ENCODE results near the gene RIPOR3.
"Not testable (repeated sequence)": the region's sequence is repeated elsewhere in the genome, so short reads cannot be mapped to it uniquely, and the experiment has no call there.

The RIPOR3 gene

DNA sequence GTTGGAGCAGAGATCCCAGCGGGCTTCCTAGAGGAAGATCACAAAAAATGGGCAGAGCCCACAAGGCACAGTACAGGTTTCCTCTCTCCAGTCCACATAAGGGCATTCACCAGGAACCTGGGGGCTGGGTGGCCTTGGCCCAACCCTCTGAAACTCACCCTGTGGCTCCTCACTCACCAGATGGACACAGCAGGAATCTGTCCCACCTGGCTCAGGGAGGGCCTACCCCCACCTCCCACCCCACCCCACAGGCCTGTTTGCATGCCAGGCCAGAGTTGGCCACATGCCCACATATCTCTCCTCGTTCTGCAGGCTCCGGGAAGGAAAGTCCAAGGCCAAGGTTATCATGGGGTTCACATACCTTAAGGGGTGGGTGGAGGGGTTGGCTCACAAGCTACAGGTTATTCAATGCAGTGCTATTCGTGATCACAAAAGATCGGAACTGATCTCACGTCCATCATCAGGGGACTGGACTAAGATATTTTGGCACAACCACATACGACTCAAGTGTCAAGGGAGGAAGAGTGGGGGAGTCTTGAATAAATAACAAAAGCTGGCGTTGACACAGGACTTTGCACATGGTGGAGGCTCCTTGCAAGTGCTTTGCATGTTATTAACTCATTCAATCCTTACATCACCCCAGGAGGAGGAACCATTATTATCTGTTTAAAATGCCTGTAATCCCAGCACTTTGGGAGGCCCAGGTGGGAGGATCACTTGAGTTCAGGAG lies 13.0 kb downstream of the RIPOR3 start:
- Histone ChIP-seq H4K20me1 (ENCODE audit: insufficient read depth, low read length) (no peaks in the 10 kb centered on the region), H3K79me2 (ENCODE audit: low read length) (no peaks in the 10 kb centered on the region), H3K27ac (ENCODE audit: low read length) (no peak overlapping the region), H3K4me3 (ENCODE audit: low read length) (no peak overlapping the region), H3K4me2 (ENCODE audit: low read length) (no peak overlapping the region), H3K4me1 (ENCODE audit: low read length) (no peaks in the 10 kb centered on the region), H3K9ac (ENCODE audit: low read length) (no peak overlapping the region), H2AFZ (ENCODE audit: low read depth, low read length) (no peak overlapping the region), H3K9me3 (ENCODE audit: insufficient read depth, low read length) (no peaks in the 10 kb centered on the region), H3K27me3 (ENCODE audit: low read depth, low read length) (peaks cover 22% of the 10 kb centered on the region; the same call in 1 of the 2 replicates), H3K36me3 (replicated peaks; ENCODE audit: low read depth, low read length) (no peaks in the 10 kb centered on the region)
- TF ChIP-seq, protein P1, sequence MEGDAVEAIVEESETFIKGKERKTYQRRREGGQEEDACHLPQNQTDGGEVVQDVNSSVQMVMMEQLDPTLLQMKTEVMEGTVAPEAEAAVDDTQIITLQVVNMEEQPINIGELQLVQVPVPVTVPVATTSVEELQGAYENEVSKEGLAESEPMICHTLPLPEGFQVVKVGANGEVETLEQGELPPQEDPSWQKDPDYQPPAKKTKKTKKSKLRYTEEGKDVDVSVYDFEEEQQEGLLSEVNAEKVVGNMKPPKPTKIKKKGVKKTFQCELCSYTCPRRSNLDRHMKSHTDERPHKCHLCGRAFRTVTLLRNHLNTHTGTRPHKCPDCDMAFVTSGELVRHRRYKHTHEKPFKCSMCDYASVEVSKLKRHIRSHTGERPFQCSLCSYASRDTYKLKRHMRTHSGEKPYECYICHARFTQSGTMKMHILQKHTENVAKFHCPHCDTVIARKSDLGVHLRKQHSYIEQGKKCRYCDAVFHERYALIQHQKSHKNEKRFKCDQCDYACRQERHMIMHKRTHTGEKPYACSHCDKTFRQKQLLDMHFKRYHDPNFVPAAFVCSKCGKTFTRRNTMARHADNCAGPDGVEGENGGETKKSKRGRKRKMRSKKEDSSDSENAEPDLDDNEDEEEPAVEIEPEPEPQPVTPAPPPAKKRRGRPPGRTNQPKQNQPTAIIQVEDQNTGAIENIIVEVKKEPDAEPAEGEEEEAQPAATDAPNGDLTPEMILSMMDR (IDR thresholded peaks at IDR 0.05; ENCODE audit: low read depth, low read length), result no peak
- no peak for TF ChIP-seq EZH2phosphoT487 (IDR thresholded peaks at IDR 0.05; ENCODE audit: low read depth)

- no peak for TF ChIP-seq EZH2phosphoT487 (IDR thresholded peaks at IDR 0.05; ENCODE audit: low read depth)
- TF ChIP-seq, protein P1 (IDR thresholded peaks at IDR 0.05; ENCODE audit: low read depth, low read length), result no peak
- Histone ChIP-seq H3K9ac (ENCODE audit: low read length) (no peak overlapping the region), H3K36me3 (replicated peaks; ENCODE audit: low read depth, low read length) (no peaks in the 10 kb centered on the region), H3K27ac (ENCODE audit: low read length) (no peak overlapping the region), H3K9me3 (ENCODE audit: insufficient read depth, low read length) (no peaks in the 10 kb centered on the region), H4K20me1 (ENCODE audit: insufficient read depth, low read length) (no peaks in the 10 kb centered on the region), H3K79me2 (ENCODE audit: low read length) (no peaks in the 10 kb centered on the region), H3K4me3 (ENCODE audit: low read length) (no peak overlapping the region), H2AFZ (ENCODE audit: low read depth, low read length) (no peak overlapping the region), H3K27me3 (ENCODE audit: low read depth, low read length) (peaks cover 19% of the 10 kb centered on the region; the same call in 1 of the 2 replicates), H3K4me1 (ENCODE audit: low read length) (peaks cover 9% of the 10 kb centered on the region), H3K4me2 (ENCODE audit: low read length) (no peak overlapping the region)
Observed at GRCh38 chr20:50676858-50677257, 14.5 kb downstream of the RIPOR3 start.

DNA sequence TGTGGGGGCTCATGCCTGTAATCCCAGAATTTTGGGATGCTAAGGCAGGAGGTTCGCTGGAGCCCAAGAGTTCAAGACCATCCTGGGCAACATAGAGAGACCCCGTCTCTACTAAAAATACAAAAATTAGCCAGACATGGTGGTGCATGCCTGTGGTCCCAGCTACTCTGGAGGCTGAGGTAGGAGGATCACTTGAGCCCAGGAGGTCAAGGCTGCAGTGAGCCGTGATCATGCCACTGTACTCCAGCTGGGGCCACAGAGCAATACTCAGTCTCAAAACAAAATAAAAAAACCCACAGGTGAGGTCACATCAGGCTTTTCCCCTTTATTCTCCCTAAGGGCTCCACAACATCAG lies 15.0 kb downstream of the RIPOR3 start:
- H3K79me2 ChIP-seq (ENCODE audit: low read length); H3K9ac ChIP-seq (ENCODE audit: low read length); H3K4me2 ChIP-seq (ENCODE audit: low read length); H3K4me3 ChIP-seq (ENCODE audit: low read length); H3K27ac ChIP-seq (ENCODE audit: low read length); H2AFZ ChIP-seq (ENCODE audit: low read depth, low read length); H3K9me3 ChIP-seq (ENCODE audit: insufficient read depth, low read length); H3K36me3 ChIP-seq (replicated peaks; ENCODE audit: low read depth, low read length); H4K20me1 ChIP-seq (ENCODE audit: insufficient read depth, low read length): not testable (repeated sequence)
- H3K4me1 ChIP-seq (ENCODE audit: low read length), result peaks cover 12% of the 10 kb centered on the region
- H3K27me3 ChIP-seq (ENCODE audit: low read depth, low read length), result peaks cover 14% of the 10 kb centered on the region; the same call in 1 of the 2 replicates

DNA sequence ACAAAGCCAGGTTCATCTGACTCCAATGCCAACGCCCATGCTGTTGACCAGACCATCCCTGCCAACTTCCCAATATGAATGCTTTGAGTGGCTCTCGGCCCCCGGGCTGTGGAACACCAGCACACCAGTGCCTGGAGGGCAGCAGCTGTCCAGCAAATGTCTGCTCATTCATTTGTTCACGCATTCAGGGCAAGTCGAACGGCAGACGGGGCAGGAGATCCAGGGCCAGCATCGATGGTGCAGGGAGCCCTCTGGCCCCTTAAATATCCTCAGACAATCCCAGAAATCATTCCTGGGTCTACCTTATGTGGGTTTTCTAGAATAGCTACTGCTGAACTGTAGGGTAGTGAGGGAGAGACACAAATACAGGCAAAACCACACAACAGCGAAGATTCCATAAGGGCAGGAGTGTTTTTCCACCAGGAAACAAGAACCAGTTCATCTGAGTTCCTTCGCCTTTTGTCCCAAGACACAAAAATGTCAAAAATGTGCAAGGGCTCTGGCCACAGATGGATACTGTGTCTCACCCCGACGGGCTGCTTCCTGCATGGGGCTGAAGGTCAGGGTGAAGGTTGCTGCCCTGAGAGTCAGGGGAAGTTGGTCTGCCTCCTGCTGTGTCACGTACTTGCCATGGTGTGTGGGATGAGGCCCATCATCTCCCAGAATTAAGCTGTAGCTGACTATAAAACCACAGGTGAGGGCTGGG lies 15.5 kb downstream of the RIPOR3 start:
- Histone ChIP-seq H3K9ac (ENCODE audit: low read length) (no peak overlapping the region), H3K79me2 (ENCODE audit: low read length) (no peaks in the 10 kb centered on the region), H3K27ac (ENCODE audit: low read length) (no peak overlapping the region), H3K4me2 (ENCODE audit: low read length) (no peak overlapping the region), H3K4me1 (ENCODE audit: low read length) (peaks cover 12% of the 10 kb centered on the region), H3K9me3 (ENCODE audit: insufficient read depth, low read length) (no peaks in the 10 kb centered on the region), H3K4me3 (ENCODE audit: low read length) (no peak overlapping the region), H2AFZ (ENCODE audit: low read depth, low read length) (no peak overlapping the region), H3K27me3 (ENCODE audit: low read depth, low read length) (peaks cover 11% of the 10 kb centered on the region; the same call in 1 of the 2 replicates), H3K36me3 (replicated peaks; ENCODE audit: low read depth, low read length) (no peaks in the 10 kb centered on the region), H4K20me1 (ENCODE audit: insufficient read depth, low read length) (no peaks in the 10 kb centered on the region)
- TF ChIP-seq EZH2phosphoT487 (IDR thresholded peaks at IDR 0.05; ENCODE audit: low read depth), result no peak
- TF ChIP-seq, protein P1 (IDR thresholded peaks at IDR 0.05; ENCODE audit: low read depth, low read length), result no peak

Data from OCI-LY3 (cell line).